GM21423 (cell line): ENCODE data around the gene TRMT61A.

Experiments
- ATAC-seq: cut with Tn5 transposase; IDR thresholded peaks from one replicate; pipeline ENCODE4 v1.9.1; 2021; ENCODE audit warnings: mild to moderate bottlenecking, moderate library complexity; ENCODE audit not compliant: unreplicated experiment

The TRMT61A gene

GRCh38 chr14:103545915-103546651 is 17.1 kb downstream of the TRMT61A start:
- ATAC-seq = no peak

DNA sequence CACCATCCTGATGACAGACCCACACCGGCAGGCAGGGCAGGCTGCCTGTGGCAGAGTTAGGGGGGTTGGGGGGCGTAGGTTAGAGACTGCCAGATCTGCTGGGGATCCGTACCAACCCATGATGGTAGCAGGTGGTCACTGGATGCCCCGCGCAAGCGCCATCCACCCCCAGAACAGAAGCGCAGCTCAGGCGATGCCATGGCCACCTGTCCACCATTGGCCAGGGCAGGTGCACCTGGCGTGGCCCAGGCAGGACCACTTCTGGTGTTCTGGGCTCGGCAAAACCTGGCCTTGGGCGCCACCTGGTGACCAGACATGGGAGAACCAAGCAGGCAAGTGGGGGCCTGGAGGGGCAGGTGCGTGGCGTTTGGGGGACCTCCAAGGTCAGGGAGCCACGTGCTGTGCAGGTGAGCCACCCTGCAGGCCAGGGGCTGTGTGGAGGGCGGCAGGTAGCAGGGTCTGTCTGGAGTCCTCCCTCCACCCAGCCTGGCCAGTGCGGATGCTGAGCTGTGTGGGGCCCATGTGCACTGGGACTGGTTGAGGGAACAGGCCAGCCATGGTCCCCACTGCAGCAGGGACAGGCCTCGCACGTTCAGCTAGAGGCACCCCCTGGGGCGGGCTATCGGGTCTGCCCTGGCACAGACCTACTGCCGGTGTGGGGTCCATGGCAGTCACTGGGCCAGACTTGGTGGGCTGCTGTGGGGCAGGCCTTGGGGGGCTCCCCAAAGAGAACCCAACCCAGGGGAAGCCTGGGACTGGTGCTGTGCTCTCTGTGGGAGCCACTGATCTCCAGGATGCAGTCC is 17.9 kb downstream of the TRMT61A start:
- ATAC-seq = no peak

DNA sequence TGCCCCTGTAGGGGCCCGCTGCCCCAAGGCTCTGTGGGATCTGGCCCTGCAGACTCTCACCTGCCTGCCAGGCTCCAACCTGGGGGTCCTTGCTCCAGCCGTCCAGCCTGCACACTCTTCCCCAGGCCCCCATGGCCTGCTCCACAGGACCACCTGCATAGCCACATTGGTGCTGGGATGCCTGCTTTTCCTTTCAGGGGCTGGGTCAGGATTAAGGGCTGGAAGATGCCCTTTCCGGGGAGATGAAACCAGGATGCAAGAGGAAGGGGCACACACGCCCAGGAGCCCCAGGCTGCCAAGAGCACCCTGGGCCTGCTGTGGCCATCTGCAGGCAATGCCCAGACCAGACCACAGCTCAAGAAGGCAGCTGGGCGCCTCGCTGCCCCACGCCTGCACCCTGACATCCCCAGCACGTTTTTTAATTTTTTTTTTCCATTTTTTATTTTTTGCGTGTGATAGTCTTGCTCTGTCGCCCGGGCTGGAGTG is 18.5 kb downstream of the TRMT61A start:
- no peak for ATAC-seq

DNA sequence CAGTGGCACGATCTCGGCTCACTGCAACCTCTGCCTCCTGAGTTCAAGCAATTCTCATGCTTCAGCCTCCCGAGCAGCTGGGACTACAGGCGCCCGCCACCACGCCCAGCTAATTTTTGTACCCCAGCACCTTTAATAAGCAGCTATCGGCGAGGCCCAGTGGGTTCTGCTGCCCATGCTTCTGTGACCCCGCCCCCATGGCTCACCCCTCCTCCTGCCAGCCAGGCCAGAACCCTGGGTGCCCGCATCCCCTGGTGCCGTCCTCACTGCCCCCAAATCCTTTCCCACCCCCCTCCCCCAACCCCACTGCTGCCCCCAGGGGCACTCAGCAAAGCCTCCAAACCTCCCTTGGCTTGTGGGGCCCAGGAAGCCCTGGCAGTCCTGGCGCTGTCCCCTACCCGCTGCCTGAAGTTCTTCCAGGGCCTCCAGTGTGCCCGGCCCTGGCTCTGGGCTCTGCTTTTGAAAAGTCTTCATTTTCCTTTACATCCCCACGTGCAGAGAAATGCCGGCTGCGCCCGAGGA is 19.0 kb downstream of the TRMT61A start:
- no peak for ATAC-seq

DNA sequence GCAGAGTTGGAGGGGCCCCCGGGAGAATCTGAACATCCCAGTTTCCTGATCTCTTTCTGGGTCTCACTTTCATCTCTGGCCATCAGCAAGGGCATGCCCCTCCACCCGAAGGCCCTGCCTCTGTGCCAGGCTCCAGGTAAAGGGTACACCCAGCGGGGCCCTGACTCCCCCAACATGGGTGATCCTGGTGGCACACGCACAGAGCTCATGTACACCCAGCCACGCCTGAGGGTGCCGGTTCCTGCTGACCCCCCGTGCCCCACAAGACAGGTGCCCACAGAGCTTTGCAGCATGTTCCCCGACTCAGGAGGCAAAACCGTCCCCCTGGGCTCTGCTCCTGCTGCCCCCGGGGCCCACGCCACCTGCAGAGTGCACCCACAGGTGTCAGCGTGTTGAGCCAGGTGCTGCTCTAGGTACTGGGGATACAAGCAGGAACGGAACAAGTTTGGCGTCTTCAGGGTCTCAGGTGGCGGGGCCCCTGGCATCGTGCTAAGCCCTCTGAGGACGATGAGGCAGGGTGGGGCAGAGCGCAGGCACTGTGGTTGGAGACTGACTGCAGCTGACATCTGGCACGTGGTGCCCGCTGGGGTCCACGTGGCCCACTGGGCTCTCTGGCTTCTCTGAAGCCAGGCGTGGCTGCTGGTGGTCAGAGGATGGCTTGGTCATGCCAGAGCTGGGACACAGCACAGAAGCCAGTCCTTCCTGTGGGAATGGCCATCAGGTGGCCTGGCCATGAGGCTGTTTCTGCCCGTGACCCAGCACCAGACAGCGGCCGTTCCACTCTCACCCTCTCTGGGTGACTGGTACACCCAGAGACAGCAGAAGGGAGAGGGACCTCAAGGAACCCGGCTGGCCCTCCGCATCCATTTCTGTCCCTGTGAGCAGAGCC is 19.7 kb downstream of the TRMT61A start:
- ATAC-seq = no peak

DNA sequence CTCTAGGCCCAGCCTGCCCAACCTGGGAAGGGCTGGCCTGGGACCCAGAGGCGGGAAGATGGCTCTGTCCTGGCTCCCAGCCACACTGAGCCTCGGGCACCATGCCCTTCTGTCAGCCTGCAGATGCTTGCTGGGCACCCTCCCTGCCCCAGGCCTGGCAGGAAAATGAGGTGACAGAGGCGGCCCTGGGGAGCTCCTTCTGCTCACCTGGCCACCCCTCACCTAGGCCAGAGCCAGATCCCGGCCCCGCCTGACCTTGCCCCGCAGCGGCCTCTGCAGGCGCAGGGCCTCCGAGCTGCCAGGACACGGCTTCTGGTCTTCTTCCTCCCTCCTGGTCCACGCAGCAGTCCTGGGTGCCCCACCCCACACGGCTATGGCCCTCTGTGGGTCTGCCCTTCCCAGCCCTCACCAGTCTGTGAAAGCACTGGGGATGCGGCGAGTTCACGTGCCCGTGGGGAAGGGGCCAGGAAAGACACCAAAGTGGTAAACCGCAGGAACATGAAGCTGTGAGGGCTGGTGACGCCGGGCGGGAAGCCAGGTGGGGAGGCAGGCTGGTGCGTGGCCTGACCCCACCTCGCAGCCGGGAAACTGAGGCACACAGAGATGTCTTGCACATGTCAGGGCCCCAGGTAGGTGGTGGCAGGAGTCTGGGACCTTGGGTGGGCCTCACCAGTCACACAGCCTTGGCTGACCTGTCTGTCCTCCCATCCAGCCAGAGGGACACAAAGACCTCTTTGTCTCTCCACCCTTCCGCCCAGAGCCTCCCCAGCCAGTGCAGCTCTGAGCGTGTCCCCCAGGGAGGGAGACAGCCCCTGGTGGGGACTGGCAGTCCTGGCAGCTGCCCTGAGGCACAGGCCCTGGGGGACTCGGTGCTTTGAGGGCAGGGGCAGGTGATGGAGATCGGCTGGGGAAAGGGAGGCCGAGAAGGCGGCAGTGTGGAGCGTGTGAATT is 20.6 kb downstream of the TRMT61A start:
- ATAC-seq = no peak

- no peak for ATAC-seq
Observed at GRCh38 chr14:103550451-103551337, 21.7 kb downstream of the TRMT61A start.

- no peak for ATAC-seq
Observed at GRCh38 chr14:103551338-103551762, 22.4 kb downstream of the TRMT61A start.

DNA sequence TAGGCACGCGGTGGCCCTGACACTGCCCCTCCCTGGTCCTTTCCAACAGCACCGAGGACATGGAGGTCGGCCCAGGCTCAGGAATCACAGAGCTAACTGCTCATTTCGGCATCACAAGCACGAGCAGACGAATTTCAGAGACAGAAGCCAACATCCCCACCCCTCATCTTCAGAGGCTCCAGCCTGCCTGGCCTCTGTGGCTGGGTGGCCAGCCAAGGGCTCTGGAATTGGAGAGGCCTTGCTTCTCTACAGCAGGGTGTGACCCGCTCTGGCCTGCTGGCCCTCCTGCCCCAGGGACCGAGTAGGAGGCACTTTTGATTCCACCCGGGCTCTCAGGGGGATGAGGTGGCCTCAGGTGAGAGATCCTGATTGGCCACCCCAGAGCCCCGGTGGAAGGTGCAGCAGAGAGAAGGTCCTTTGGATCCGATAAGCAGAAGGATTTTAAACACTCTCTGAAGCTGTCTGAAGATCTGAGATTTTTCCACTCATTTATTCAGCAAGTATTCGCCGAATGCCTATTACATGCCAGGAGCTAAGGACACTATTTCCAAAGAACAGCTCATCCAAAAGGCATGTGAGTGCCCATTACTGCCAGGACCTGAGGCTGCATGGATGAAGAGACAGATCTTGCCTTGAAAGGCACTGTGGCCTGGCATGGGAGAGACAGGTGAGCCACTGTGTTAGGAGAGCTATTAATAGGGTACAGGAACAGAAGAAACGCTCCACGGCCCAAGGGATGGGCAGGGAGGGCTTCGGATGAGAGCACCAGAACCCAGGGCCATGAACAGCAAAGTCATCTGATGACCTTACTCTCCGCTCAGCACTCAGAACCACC is 23.2 kb downstream of the TRMT61A start:
- no peak for ATAC-seq

- ATAC-seq = no peak
Observed at GRCh38 chr14:103552846-103553210, 23.8 kb downstream of the TRMT61A start.

DNA sequence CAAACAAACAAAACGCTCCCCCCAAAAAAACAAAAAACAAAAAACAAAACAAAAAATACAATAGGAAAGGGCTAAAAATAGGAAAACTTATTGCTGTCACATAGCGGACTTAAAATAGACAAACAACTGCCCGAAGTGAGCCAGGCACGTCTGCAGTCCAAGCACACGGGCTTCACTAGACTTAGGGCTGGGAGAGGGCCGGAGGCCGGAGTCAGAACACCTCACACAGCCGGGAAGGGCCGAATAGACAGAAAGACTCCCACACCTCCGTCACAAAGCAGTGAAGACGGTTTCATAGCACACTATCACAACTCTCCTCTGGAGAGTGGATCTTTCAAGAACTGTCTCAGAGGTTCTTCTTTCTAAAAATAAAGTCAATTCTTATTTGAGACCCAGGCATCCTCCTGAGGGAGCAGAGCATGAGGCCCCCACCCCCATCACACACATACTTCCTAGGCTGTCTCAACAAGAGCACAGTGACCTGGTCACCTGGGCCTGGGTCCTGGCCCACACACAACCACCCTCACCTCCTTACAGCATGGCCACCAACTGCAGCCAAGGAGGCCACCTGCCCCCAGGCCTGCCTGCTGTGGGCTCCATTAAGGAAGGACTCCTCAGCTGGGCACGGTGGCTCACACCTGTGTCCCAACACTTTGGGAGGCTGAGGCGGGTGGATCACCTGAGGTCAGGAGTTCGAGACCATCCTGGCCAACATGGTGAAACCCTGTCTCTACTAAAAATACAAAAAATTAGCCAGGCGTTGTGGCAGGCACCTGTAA is 26.8 kb downstream of the TRMT61A start:
- no peak for ATAC-seq

DNA sequence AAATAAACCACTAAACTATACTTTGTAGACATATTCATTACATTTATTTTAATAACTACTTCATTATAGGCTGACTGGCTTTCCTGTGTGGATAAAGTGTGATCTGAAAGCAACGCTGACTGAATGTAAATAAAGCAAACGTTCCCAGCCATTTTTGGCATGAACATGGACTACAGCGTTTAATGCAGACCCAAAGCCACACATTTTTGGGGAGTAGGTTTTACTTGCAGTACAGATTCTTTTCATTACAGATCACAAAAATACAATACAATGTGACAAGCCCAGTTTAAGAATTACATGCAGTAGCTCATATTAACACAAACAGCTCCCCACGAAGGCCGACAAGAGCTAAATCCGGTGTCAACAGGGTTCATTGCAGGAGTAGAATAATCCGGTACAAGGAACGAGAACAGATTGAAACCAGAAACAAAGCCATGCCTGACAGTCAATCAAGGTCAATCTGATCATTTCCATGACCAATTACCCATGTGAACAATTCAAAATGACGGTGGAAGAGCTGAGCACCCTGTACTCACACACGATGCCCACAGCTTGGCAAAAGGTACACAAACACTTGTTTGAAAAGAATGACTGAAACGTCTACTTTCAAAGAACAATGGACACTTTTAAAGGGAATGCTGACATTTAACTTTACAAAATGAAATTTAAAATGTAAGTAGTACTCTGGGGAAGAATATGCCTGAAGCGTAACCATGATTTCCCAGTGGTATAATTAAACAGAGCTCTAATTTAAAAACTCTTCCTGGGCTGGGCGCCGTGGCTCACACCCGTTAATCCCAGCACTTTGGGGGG is 28.2 kb downstream of the TRMT61A start:
- no peak for ATAC-seq

DNA sequence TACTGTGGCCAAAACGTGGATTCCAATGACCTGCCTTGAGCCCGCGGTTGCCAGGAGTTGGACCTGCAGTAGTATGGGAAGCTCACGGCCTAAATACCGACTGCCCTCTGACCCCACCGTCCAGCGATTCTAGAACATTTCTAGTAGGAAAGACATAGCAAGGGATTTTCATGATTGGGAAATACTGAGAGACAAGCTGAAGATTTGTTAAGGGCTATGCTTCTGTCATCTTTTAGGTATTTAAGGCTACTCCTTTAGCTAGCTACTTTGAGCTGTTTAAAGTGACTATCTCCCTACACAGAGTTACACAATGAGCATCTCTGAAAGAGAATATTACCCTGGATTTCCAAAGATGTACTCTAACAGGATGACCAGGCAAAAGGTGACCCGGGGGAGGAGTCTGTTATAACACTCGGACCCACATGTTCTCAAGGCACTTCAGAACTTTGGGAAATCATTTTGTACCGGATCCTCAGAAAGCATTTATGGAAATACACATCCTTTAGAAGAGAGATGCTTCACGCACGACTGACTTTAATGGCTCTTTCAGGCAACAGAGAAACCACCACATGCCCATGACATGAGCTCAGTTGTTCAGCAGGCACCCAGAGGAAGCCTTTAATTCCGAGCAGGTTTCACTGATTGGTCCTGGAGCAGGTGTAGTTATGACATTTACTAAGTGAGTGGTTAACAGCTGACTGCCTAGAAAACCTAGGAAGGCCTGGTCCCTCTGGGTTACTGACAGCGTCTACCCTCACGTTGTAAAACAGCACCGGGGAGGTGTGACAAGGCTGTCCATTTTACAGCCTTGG is 29.3 kb downstream of the TRMT61A start:
- ATAC-seq = no peak

GRCh38 chr14:103559766-103560165 is 30.8 kb downstream of the TRMT61A start:
- ATAC-seq = no peak

- no peak for ATAC-seq
Observed at GRCh38 chr14:103560691-103561090, 31.7 kb downstream of the TRMT61A start.
